DND-41 (cell line): Measurements from ENCODE around the gene BCL2L11.

Source experiments
- ATAC-seq: fragments of 200-7000 bp; cut with Tn5 transposase; 3 replicates; pipeline ENCODE4 v1.9.1; 2021; ENCODE audit warnings: low read depth; ENCODE audit not compliant: insufficient read depth
- DNase-seq: peaks from one replicate; pipeline ENCODE4 v3.0.0-alpha.2; 2020
- H2AFZ ChIP-seq: 2 replicates; pipeline ENCODE4 v1.6.0; 2012; ENCODE audit warnings: low read depth, low read length
- H3K27ac ChIP-seq: 2 replicates; pipeline ENCODE4 v1.5.1; 2012; ENCODE audit warnings: low read length, inconsistent platforms
- H3K27me3 ChIP-seq: fragments of 200-600 bp; sonication (generic); 2 replicates; pipeline ENCODE4 v1.6.0; 2012; ENCODE audit warnings: low read length, mild to moderate bottlenecking, inconsistent platforms; ENCODE audit not compliant: insufficient read depth, poor library complexity
- H3K36me3 ChIP-seq: 2 replicates; pipeline ENCODE4 v1.5.1; 2012; ENCODE audit warnings: low read length, inconsistent platforms; ENCODE audit not compliant: insufficient read depth
- H3K4me1 ChIP-seq: 2 replicates; pipeline ENCODE4 v1.5.1; 2012; ENCODE audit warnings: mild to moderate bottlenecking, low read length; ENCODE audit not compliant: insufficient read depth
- H3K4me2 ChIP-seq: 2 replicates; pipeline ENCODE4 v1.6.0; 2012; ENCODE audit warnings: mild to moderate bottlenecking, moderate library complexity, low read length, inconsistent platforms; ENCODE audit not compliant: insufficient read depth
- H3K4me3 ChIP-seq, 2 experiments: fragments of 200-600 bp in 1 of 2; shearing (Covaris generic) in 1 of 2; 2 replicates each; pipeline ENCODE4 v1.5.1; 2012 to 2016; ENCODE audit warnings: inconsistent platforms in 2 of 2, low read length in 2 of 2, mild to moderate bottlenecking in 2 of 2, low read depth in 1 of 2, moderate library complexity in 1 of 2
- H3K79me2 ChIP-seq: 2 replicates; pipeline ENCODE4 v1.6.0; 2012; ENCODE audit warnings: low read length, inconsistent platforms; ENCODE audit not compliant: insufficient read depth
- H3K9ac ChIP-seq: 2 replicates; pipeline ENCODE4 v1.6.0; 2012; ENCODE audit warnings: low read depth, mild to moderate bottlenecking, inconsistent platforms, low read length, moderate library complexity
- H3K9me3 ChIP-seq: 2 replicates; pipeline ENCODE4 v1.5.1; 2012; ENCODE audit warnings: low read length, moderate library complexity, mild to moderate bottlenecking, inconsistent platforms; ENCODE audit not compliant: insufficient read depth, severe bottlenecking
- H4K20me1 ChIP-seq: 2 replicates; pipeline ENCODE4 v1.6.0; 2012; ENCODE audit warnings: low read length; ENCODE audit not compliant: insufficient read depth
- CTCF ChIP-seq: IDR thresholded peaks from 2 replicates; pipeline ENCODE4 v1.5.1; 2012; ENCODE audit warnings: borderline replicate concordance, low read length, moderate library complexity, mild to moderate bottlenecking; ENCODE audit not compliant: poor library complexity, severe bottlenecking; ENCODE audit errors: extremely low read depth
- EZH2 ChIP-seq: IDR thresholded peaks from 3 replicates; pipeline ENCODE4 v1.6.1; 2012; ENCODE audit warnings: borderline replicate concordance, low read depth, mild to moderate bottlenecking, moderate library complexity, low read length, inconsistent platforms; ENCODE audit not compliant: severe bottlenecking

The BCL2L11 gene

DNA sequence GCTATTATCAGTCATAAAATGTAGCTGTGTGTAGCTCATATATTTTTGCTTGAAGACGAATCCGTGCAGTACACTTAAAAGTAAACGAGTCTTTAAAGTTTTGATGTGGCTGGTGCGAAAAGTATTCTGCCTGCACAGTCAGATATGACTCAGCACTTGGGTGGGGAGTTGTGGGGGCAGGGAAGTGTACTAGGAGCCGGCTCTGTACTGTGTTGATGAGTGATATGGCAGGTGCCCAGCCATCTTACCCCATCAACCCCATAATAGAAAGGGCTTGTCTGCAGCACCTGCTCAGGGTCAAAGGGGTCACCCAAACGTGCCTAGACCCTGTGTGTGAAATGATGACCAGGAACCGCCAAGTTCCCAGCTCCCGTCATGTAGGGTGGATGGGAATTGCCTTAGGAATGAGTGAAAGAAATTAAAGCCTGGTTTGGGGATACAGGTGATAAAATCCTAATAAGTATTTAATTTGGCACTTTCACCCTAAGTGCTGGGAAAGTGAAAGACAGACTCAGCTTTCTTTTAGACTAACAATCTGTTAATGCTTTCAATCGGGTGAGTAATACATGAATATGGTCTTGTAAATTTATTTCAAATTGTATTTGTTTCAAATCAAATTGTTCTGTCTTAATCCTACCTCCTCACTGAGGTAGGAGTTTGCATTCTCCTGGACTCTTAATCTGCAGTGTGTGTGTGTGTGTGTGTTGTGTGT, 48.0 kb downstream of the BCL2L11 start:
- peak; percentile 90 for ATAC-seq
- Histone ChIP-seq H4K20me1 (peaks cover 4% of the 10 kb centered on the region; the same call in 1 of the 2 replicates), H3K36me3 (peaks cover 38% of the 10 kb centered on the region), H3K9ac (no peak overlapping the region), H3K9me3 (no peaks in the 10 kb centered on the region), H3K4me1 (0 out of 2 replicates have a peak, but pooled peaks cover 5% of the 10 kb centered on the region), H3K4me2 (no peak overlapping the region), H3K27me3 (no peaks in the 10 kb centered on the region), H3K27ac (no peak overlapping the region), H3K4me3 (no peak overlapping the region), H2AFZ (no peak overlapping the region), H3K79me2 (no peaks in the 10 kb centered on the region)
- TF ChIP-seq EZH2 (no peak), CTCF (no peak)
- DNase-seq = peak; percentile 73

DNA sequence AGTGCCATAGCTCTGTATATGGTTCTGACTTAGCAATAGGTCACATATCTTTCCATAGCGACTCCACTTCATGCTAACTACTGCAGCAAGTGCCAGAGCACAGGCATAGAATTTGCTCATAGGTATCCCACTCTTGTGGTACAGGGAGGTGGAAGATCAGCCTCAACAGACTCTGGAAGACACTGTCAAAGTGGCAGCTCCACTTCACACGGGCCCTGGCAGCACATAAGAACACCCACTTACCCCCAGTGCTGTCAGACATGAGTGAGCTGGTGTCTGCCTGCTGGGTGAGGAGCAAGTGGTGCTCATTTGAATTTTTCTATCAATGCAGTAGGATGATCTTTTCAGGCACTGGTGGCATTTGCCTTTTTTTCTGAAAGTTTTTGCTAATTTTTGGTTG, 48.6 kb downstream of the BCL2L11 start:
- Histone ChIP-seq H3K4me3 (no peak overlapping the region), H3K27ac (no peak overlapping the region), H3K9ac (no peak overlapping the region), H3K4me2 (no peak overlapping the region), H3K27me3 (no peaks in the 10 kb centered on the region), H3K36me3 (peaks cover 32% of the 10 kb centered on the region), H2AFZ (no peak overlapping the region), H3K4me1 (0 out of 2 replicates have a peak, but pooled peaks cover 5% of the 10 kb centered on the region), H3K9me3 (no peaks in the 10 kb centered on the region), H4K20me1 (peaks cover 4% of the 10 kb centered on the region; the same call in 1 of the 2 replicates), H3K79me2 (no peaks in the 10 kb centered on the region)
- TF ChIP-seq EZH2 (no peak), CTCF (no peak)
- ATAC-seq = peak; percentile 29; the same call in 1 of the 3 replicates
- DNase-seq = no peak

DNA sequence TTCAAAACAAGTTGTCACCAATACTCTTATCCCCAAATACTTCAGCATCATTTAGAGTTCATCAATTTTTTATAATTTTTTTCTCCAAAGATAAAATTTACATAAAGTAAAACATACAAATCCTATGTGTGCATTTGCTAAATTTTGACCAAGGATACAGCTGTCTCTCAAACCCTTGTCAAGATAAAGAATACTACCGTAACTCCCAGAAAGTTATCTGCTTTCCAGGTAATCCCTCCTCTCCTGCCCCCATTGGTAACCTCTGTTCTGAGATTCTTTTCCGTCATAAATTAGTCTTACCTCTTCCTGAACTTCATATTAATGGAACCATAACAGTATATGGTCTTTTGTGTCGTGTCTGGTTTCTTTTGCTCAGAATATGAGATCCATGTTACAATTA, 49.2 kb downstream of the BCL2L11 start:
- H2AFZ ChIP-seq = no peak overlapping the region
- no peaks in the 10 kb centered on the region for H3K27me3 ChIP-seq
- H3K4me3 ChIP-seq = no peak overlapping the region
- no peak overlapping the region for H3K9ac ChIP-seq
- no peak overlapping the region for H3K4me2 ChIP-seq
- H3K9me3 ChIP-seq = no peaks in the 10 kb centered on the region
- peaks cover 27% of the 10 kb centered on the region for H3K36me3 ChIP-seq
- no peak overlapping the region for H3K27ac ChIP-seq
- no peak for TF ChIP-seq EZH2
- no peak for TF ChIP-seq CTCF
- H3K4me1 ChIP-seq = 0 out of 2 replicates have a peak, but pooled peaks cover 5% of the 10 kb centered on the region
- DNase-seq = no peak
- H3K79me2 ChIP-seq = no peaks in the 10 kb centered on the region
- no peak for ATAC-seq
- H4K20me1 ChIP-seq = peaks cover 4% of the 10 kb centered on the region; the same call in 1 of the 2 replicates
